B cell (primary cell): ENCODE measurements around the gene ADCY3.

ENCODE experiments used
- EZH2 ChIP-seq: IDR thresholded peaks from 2 replicates; pipeline ENCODE4 v1.6.1; 2012; ENCODE audit warnings: borderline replicate concordance, low read depth, mild to moderate bottlenecking, moderate library complexity, low read length; ENCODE audit not compliant: insufficient read depth, poor library complexity, severe bottlenecking
- TF ChIP-seq, protein P1 (sequence below): fragments of 200-600 bp; IDR thresholded peaks from one replicate; pipeline ENCODE4 v1.8.0; 2022; ENCODE audit warnings: antibody characterized with exemption, mild to moderate bottlenecking

DNA sequence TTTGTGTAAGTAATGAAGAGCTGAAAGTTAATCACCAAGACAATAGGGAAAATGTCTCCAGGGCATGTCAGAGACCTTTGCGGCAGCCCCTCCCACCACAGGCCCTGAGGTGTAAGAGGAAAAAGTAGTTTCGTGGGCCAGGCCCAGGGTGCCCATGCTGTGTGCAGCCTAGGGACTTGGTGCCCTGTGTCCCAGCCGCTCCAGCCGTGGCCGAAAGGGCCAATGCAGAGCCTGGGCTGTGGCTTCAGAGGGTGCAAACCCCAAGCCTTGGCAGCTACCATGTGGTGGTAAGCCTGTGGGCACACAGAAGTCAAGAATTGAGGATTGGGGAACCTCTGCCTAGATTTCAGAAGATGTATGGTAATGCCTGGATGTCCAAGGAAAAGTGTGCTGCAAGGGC, 74.3 kb downstream of the ADCY3 start:
- TF ChIP-seq, protein P1, sequence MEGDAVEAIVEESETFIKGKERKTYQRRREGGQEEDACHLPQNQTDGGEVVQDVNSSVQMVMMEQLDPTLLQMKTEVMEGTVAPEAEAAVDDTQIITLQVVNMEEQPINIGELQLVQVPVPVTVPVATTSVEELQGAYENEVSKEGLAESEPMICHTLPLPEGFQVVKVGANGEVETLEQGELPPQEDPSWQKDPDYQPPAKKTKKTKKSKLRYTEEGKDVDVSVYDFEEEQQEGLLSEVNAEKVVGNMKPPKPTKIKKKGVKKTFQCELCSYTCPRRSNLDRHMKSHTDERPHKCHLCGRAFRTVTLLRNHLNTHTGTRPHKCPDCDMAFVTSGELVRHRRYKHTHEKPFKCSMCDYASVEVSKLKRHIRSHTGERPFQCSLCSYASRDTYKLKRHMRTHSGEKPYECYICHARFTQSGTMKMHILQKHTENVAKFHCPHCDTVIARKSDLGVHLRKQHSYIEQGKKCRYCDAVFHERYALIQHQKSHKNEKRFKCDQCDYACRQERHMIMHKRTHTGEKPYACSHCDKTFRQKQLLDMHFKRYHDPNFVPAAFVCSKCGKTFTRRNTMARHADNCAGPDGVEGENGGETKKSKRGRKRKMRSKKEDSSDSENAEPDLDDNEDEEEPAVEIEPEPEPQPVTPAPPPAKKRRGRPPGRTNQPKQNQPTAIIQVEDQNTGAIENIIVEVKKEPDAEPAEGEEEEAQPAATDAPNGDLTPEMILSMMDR, result no peak
- TF ChIP-seq EZH2, result no peak
